GM12878 (cell line): ENCODE measurements around the gene DPEP1. TPM values are rescaled to one million over a fixed set of nuclear protein-coding genes. Genes with fewer than 3 reads are reported as not detected.

Experiments
- ATAC-seq: fragments of 200-7000 bp; cut with Tn5 transposase; 3 replicates; pipeline ENCODE4 v1.9.1; 2020; ENCODE audit warnings: mild to moderate bottlenecking, moderate library complexity
- BruUV-seq: library from RNA; stranded (reverse); fragments of 400-500 nt; replicated peaks from 2 replicates; lab custom pipeline; 2021; lab: Mats Ljungman, UMichigan
- CTCF ChIA-PET: fragments of 300-600 bp; sonication (Branson Sonifier 250); formaldehyde crosslinking; extraction: SDS; loops from one replicate; lab custom pipeline; 2021; ENCODE audit warnings: inconsistent platforms; lab: Yijun Ruan, JAX
- POLR2A ChIA-PET: fragments of 350-600 bp; formaldehyde crosslinking; extraction: SDS; loops from one replicate; lab custom pipeline; 2021; ENCODE audit warnings: inconsistent platforms; lab: Charles Lee
- RAD21 ChIA-PET: fragments of 300-600 bp; sonication (Branson Sonifier 250); formaldehyde crosslinking; loops from one replicate; lab custom pipeline; 2023; ENCODE audit warnings: antibody characterized with exemption; ENCODE audit not compliant: unreplicated experiment; lab: Charles Lee
- SMC1A ChIA-PET: fragments of 300-600 bp; sonication (Branson Sonifier 250); formaldehyde crosslinking; loops from one replicate; lab custom pipeline; 2023; ENCODE audit not compliant: unreplicated experiment, uncharacterized antibody; lab: Charles Lee
- DNase-seq: peaks from one replicate; pipeline ENCODE4 v3.0.0-alpha.2; 2011; ENCODE audit warnings: low read depth, low spot score
- FAIRE-seq: peaks from 3 replicates; lab custom pipeline; 2011; peaks lifted over from hg19 to GRCh38; lab: Jason Lieb, UNC
- H2AFZ ChIP-seq: 2 replicates; pipeline ENCODE4 v1.6.0; 2011; ENCODE audit warnings: low read depth, low read length, control low read depth; ENCODE audit not compliant: control insufficient read depth
- H3K27ac ChIP-seq: 2 replicates; pipeline ENCODE4 v1.5.1; 2011; ENCODE audit warnings: control low read depth; ENCODE audit not compliant: control insufficient read depth, insufficient read depth
- H3K27me3 ChIP-seq, 2 experiments: replicated peaks in 1 of 2; 2 replicates each; pipeline versions ENCODE4 v1.6.0 to v1.6.1; 2011; ENCODE audit warnings: low read length in 1 of 2; ENCODE audit not compliant: control insufficient read depth in 2 of 2, insufficient read depth in 2 of 2
- H3K36me3 ChIP-seq, 2 experiments: 2 replicates each; pipeline ENCODE4 v1.5.1; 2011; ENCODE audit warnings: low read length in 1 of 2; ENCODE audit not compliant: control insufficient read depth in 2 of 2, insufficient read depth in 2 of 2
- H3K4me1 ChIP-seq: 2 replicates; pipeline ENCODE4 v1.6.1; 2011; ENCODE audit warnings: mild to moderate bottlenecking, low read length, moderate library complexity, mixed read lengths; ENCODE audit not compliant: control insufficient read depth, insufficient read depth
- H3K4me2 ChIP-seq: 2 replicates; pipeline ENCODE4 v1.6.0; 2011; ENCODE audit warnings: control low read depth; ENCODE audit not compliant: control insufficient read depth, insufficient read depth
- H3K4me3 ChIP-seq: fragments of 200-600 bp; sonication (generic); 2 replicates; pipeline ENCODE4 v1.5.1; 2016
- H3K79me2 ChIP-seq: 2 replicates; pipeline ENCODE4 v1.6.0; 2011; ENCODE audit warnings: low read length; ENCODE audit not compliant: control insufficient read depth, insufficient read depth
- H3K9ac ChIP-seq: 2 replicates; pipeline ENCODE4 v1.8.0; 2011; ENCODE audit warnings: low read length, control low read depth, mixed read lengths; ENCODE audit not compliant: control insufficient read depth, insufficient read depth
- H3K9me3 ChIP-seq: replicated peaks from 3 replicates; pipeline ENCODE4 v1.5.1; 2011; ENCODE audit warnings: mild to moderate bottlenecking, low read length; ENCODE audit not compliant: control insufficient read depth, insufficient read depth
- H4K20me1 ChIP-seq: 2 replicates; pipeline ENCODE4 v1.6.0; 2011; ENCODE audit not compliant: control insufficient read depth, insufficient read depth
- CBFB ChIP-seq: IDR thresholded peaks from 2 replicates; pipeline ENCODE4 v1.6.1; 2016; ENCODE audit warnings: antibody characterized with exemption, low read depth
- CREM ChIP-seq: IDR thresholded peaks from 2 replicates; pipeline ENCODE4 v1.6.1; 2014; ENCODE audit warnings: antibody characterized with exemption, low read depth
- KLF5 ChIP-seq: fragments of 450-650 bp; IDR thresholded peaks from 2 replicates; pipeline ENCODE4 v1.6.1; 2014; ENCODE audit warnings: mild to moderate bottlenecking; ENCODE audit not compliant: partially characterized antibody
- MYB ChIP-seq: fragments of 150-350 bp; IDR thresholded peaks from 2 replicates; pipeline ENCODE4 v1.6.1; 2014; ENCODE audit warnings: mild to moderate bottlenecking, low read depth, low read length, borderline replicate concordance
- NBN ChIP-seq: fragments of 450-650 bp; IDR thresholded peaks from 2 replicates; pipeline ENCODE4 v1.6.1; 2016
- PAX5 ChIP-seq: IDR thresholded peaks from 2 replicates; pipeline ENCODE4 v1.6.1; 2011; ENCODE audit warnings: low read depth, low read length, borderline replicate concordance
- POLR2AphosphoS5 ChIP-seq: IDR thresholded peaks from 2 replicates; pipeline ENCODE4 v1.6.1; 2011; ENCODE audit warnings: mild to moderate bottlenecking, low read length, inconsistent platforms
- SMAD1 ChIP-seq: fragments of 450-650 bp; IDR thresholded peaks from 2 replicates; pipeline ENCODE4 v1.6.1; 2018; ENCODE audit warnings: mild to moderate bottlenecking, low read depth; ENCODE audit not compliant: partially characterized antibody
- SPI1 ChIP-seq: IDR thresholded peaks from 2 replicates; pipeline ENCODE4 v1.6.1; 2011; ENCODE audit warnings: low read depth, mild to moderate bottlenecking, low read length, moderate library complexity, borderline replicate concordance; ENCODE audit not compliant: insufficient read depth
- SREBF1 ChIP-seq: IDR thresholded peaks from 2 replicates; pipeline ENCODE4 v1.6.1; 2012; ENCODE audit warnings: mild to moderate bottlenecking, low read length
- TARDBP ChIP-seq: IDR thresholded peaks from 2 replicates; pipeline ENCODE4 v1.6.1; 2016; ENCODE audit warnings: borderline replicate concordance
- WGBS: methylation state at CpG from one replicate; pipeline ENCODE4 v1.1.6; 2016; ENCODE audit warnings: low lambda C conversion rate; ENCODE audit not compliant: insufficient replicate concordance, insufficient coverage; ENCODE audit errors: missing lambda C conversion rate; 5-methylcytosine and 5-hydroxymethylcytosine counted together
- in situ Hi-C: fragments of 300-500 bp; cut with MboI; formaldehyde crosslinking; loops from 9 replicates; pipeline ENCODE4 v1.14.3; 2018; ENCODE audit warnings: mixed read lengths
- intact Hi-C: fragments of 100-400 bp; cut with micrococcal nuclease; formaldehyde crosslinking; loops from one replicate; pipeline ENCODE4 v1.14.2; 2022; ENCODE audit not compliant: unreplicated experiment
- polyA plus RNA-seq, 11 experiments: library from polyadenylated mRNA; depleted of rRNA in 4 of 11; unstranded in 6 of 11; stranded (reverse) in 5 of 11; fragments of >200 nt; fragmentation: Nextera tagmentation in 4 of 11; fragmentation: Illumina TruSeq in 1 of 11; extraction: Ambion mirVana in 4 of 11; extraction: Trizol in 1 of 11; gene quantifications; 1 replicate in 1 of 11; 2 replicates in 10 of 11; pipeline versions ENCODE4 v1.2.1 to v1.2.3, GENCODE V29; 2011 to 2016; ENCODE audit warnings: inconsistent platforms in 2 of 11, missing spikeins in 2 of 11, low read depth in 1 of 11
- total RNA-seq, 4 experiments: library from RNA; depleted of rRNA in 3 of 4; stranded (reverse); fragments of >200 nt in 3 of 4; fragmentation: Illumina TruSeq in 1 of 4; extraction: Trizol in 1 of 4; gene quantifications; 2 replicates each; pipeline versions ENCODE4 v1.2.1 to v1.2.3, GENCODE V29; 2013 to 2021
- TF ChIP-seq, protein P1 (sequence below): fragments of 450-650 bp; formaldehyde crosslinking; IDR thresholded peaks from 2 replicates; pipeline ENCODE4 v1.4.0; 2022; ENCODE audit warnings: mild to moderate bottlenecking, moderate library complexity
- TF ChIP-seq, protein P2 (sequence below): fragments of 450-650 bp; IDR thresholded peaks from 2 replicates; pipeline ENCODE4 v1.6.1; 2017; ENCODE audit warnings: mild to moderate bottlenecking, moderate library complexity
- TF ChIP-seq, protein P3 (sequence below): IDR thresholded peaks from 2 replicates; pipeline ENCODE4 v1.6.1; 2011; ENCODE audit warnings: borderline replicate concordance, low read depth, mild to moderate bottlenecking, moderate library complexity, low read length; ENCODE audit not compliant: insufficient read depth, poor library complexity, severe bottlenecking
- TF ChIP-seq, protein P4 (sequence below): fragments of 150-350 bp; IDR thresholded peaks from 2 replicates; pipeline ENCODE4 v1.6.1; 2014; ENCODE audit warnings: mild to moderate bottlenecking, low read depth, low read length

Gene DPEP1
- total and polyA plus RNA-seq, 10 of the 15 experiments (the other 5 are each of a cell fraction or from before 2014, with no cell fraction given) = not detected

DNA sequence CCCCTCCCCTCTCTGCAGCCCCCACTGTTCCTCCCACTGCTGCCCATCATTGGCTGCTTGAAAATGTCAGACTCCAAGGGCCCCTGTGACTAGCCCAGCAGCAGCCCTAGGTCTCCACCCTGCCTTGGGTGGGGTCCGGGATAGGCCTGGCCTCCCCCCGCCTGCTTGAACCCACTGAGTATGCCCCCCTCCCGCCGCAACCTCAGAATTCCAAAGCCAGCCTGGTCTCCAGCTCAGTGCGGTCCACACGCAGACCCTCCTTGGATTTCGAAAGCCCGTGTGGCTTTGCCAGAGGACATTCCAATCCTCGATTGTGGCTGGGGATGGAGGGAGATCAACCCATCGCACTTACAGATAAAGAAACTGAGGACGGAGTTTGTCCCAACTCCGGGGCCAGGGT, 6.4 kb downstream of the DPEP1 start:
- H2AFZ ChIP-seq = no peak overlapping the region
- no peak for FAIRE-seq
- ChIA-PET CTCF (no interaction called here), SMC1A (no interaction called here), RAD21 (no interaction called here), POLR2A (no interaction called here)
- no peaks in the 10 kb centered on the region for H3K36me3 ChIP-seq
- H3K27me3 ChIP-seq = no peaks in the 10 kb centered on the region
- no peak overlapping the region for H3K9ac ChIP-seq
- H4K20me1 ChIP-seq = no peaks in the 10 kb centered on the region
- no peak for ATAC-seq
- in situ Hi-C loops (no loop called here), intact Hi-C loops (no loop called here)
- no peaks in the 10 kb centered on the region for H3K4me1 ChIP-seq
- H3K79me2 ChIP-seq = no peaks in the 10 kb centered on the region
- TF ChIP-seq NBN (no peak), CBFB (no peak), MYB (no peak), TARDBP (no peak), POLR2AphosphoS5 (no peak), KLF5 (no peak), SREBF1 (no peak), SMAD1 (no peak), CREM (no peak), SPI1 (no peak), PAX5 (no peak)
- TF ChIP-seq, protein P1, sequence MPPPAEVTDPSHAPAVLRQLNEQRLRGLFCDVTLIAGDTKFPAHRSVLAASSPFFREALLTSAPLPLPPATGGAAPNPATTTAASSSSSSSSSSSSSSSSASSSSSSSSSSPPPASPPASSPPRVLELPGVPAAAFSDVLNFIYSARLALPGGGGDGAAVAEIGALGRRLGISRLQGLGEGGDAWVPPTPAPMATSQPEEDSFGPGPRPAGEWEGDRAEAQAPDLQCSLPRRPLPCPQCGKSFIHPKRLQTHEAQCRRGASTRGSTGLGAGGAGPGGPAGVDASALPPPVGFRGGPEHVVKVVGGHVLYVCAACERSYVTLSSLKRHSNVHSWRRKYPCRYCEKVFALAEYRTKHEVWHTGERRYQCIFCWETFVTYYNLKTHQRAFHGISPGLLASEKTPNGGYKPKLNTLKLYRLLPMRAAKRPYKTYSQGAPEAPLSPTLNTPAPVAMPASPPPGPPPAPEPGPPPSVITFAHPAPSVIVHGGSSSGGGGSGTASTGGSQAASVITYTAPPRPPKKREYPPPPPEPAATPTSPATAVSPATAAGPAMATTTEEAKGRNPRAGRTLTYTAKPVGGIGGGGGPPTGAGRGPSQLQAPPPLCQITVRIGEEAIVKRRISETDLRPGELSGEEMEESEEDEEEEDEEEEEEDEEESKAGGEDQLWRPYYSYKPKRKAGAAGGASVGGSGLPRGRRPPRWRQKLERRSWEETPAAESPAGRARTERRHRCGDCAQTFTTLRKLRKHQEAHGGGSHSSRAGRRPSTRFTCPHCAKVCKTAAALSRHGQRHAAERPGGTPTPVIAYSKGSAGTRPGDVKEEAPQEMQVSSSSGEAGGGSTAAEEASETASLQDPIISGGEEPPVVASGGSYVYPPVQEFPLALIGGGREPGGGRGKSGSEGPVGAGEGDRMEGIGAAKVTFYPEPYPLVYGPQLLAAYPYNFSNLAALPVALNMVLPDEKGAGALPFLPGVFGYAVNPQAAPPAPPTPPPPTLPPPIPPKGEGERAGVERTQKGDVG (CRISPR knock-in tag) = no peak
- TF ChIP-seq, protein P2, sequence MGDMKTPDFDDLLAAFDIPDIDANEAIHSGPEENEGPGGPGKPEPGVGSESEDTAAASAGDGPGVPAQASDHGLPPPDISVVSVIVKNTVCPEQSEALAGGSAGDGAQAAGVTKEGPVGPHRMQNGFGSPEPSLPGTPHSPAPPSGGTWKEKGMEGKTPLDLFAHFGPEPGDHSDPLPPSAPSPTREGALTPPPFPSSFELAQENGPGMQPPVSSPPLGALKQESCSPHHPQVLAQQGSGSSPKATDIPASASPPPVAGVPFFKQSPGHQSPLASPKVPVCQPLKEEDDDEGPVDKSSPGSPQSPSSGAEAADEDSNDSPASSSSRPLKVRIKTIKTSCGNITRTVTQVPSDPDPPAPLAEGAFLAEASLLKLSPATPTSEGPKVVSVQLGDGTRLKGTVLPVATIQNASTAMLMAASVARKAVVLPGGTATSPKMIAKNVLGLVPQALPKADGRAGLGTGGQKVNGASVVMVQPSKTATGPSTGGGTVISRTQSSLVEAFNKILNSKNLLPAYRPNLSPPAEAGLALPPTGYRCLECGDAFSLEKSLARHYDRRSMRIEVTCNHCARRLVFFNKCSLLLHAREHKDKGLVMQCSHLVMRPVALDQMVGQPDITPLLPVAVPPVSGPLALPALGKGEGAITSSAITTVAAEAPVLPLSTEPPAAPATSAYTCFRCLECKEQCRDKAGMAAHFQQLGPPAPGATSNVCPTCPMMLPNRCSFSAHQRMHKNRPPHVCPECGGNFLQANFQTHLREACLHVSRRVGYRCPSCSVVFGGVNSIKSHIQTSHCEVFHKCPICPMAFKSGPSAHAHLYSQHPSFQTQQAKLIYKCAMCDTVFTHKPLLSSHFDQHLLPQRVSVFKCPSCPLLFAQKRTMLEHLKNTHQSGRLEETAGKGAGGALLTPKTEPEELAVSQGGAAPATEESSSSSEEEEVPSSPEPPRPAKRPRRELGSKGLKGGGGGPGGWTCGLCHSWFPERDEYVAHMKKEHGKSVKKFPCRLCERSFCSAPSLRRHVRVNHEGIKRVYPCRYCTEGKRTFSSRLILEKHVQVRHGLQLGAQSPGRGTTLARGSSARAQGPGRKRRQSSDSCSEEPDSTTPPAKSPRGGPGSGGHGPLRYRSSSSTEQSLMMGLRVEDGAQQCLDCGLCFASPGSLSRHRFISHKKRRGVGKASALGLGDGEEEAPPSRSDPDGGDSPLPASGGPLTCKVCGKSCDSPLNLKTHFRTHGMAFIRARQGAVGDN = no peak
- TF ChIP-seq, protein P3, sequence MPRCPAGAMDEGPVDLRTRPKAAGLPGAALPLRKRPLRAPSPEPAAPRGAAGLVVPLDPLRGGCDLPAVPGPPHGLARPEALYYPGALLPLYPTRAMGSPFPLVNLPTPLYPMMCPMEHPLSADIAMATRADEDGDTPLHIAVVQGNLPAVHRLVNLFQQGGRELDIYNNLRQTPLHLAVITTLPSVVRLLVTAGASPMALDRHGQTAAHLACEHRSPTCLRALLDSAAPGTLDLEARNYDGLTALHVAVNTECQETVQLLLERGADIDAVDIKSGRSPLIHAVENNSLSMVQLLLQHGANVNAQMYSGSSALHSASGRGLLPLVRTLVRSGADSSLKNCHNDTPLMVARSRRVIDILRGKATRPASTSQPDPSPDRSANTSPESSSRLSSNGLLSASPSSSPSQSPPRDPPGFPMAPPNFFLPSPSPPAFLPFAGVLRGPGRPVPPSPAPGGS = no peak
- TF ChIP-seq, protein P4, sequence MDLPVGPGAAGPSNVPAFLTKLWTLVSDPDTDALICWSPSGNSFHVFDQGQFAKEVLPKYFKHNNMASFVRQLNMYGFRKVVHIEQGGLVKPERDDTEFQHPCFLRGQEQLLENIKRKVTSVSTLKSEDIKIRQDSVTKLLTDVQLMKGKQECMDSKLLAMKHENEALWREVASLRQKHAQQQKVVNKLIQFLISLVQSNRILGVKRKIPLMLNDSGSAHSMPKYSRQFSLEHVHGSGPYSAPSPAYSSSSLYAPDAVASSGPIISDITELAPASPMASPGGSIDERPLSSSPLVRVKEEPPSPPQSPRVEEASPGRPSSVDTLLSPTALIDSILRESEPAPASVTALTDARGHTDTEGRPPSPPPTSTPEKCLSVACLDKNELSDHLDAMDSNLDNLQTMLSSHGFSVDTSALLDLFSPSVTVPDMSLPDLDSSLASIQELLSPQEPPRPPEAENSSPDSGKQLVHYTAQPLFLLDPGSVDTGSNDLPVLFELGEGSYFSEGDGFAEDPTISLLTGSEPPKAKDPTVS = no peak
- no peak for DNase-seq
- no peaks in the 10 kb centered on the region for H3K9me3 ChIP-seq
- 60% methylated on average over 11 of the region's 12 CpGs for WGBS
- BruUV-seq = no TSS peak
- no peak overlapping the region for H3K4me2 ChIP-seq
- H3K4me3 ChIP-seq = no peak overlapping the region
- no peak overlapping the region for H3K27ac ChIP-seq
